ENCODE data around the gene CUL4B.
"Not testable (repeated sequence)": the region's sequence is repeated elsewhere in the genome, so short reads cannot be mapped to it uniquely, and the experiment has no call there.

CUL4B gene

GRCh38 chrX:120517936-120518335, 42.8 kb downstream of the CUL4B start:
- no peak for DNase-seq

GRCh38 chrX:120514236-120514635, 46.5 kb downstream of the CUL4B start:
- DNase-seq: no peak

GRCh38 chrX:120512627-120513026, 48.1 kb downstream of the CUL4B start:
- DNase-seq: no peak

GRCh38 chrX:120512222-120512621, 48.5 kb downstream of the CUL4B start:
- no peak for DNase-seq

- no peak for DNase-seq
These were observed 56.2 kb downstream of the CUL4B start for GRCh38 chrX:120504569-120504968.

- DNase-seq: no peak
These were observed 61.3 kb downstream of the CUL4B start for GRCh38 chrX:120499301-120500072.

GRCh38 chrX:120490119-120490518, 70.6 kb downstream of the CUL4B start:
- not testable (repeated sequence) for DNase-seq

GRCh38 chrX:120486786-120487185, 74.0 kb downstream of the CUL4B start:
- DNase-seq: no peak

GRCh38 chrX:120485638-120486520, 74.9 kb downstream of the CUL4B start:
- peak; percentile 90 for DNase-seq

GRCh38 chrX:120485315-120485637, 75.5 kb downstream of the CUL4B start:
- no peak for DNase-seq

GRCh38 chrX:120477453-120477852, 83.3 kb downstream of the CUL4B start:
- DNase-seq: no peak

GRCh38 chrX:120476714-120477113, 84.0 kb downstream of the CUL4B start:
- no peak for DNase-seq

- DNase-seq: peak; percentile 8
These were observed 85.3 kb downstream of the CUL4B start for GRCh38 chrX:120475447-120475846.

Data from NCI-H748 treated with DMSO at 0.1 percent for 48 hours (cell line).